ENCODE measurements around the gene ANKS4B. TPM values are rescaled to one million over a fixed set of nuclear protein-coding genes. Genes with fewer than 3 reads are reported as not detected.
"Not testable (repeated sequence)": the region's sequence is repeated elsewhere in the genome, so short reads cannot be mapped to it uniquely, and the experiment has no call there.

Gene ANKS4B
- total RNA-seq, 1 donor from 2014 or later, result not detected

GRCh38 chr16:21262779-21263639 is 29.5 kb downstream of the ANKS4B start:
- DNase-seq (ENCODE audit: low read depth in 2 of 2), result no peak

GRCh38 chr16:21263640-21264570 is 30.4 kb downstream of the ANKS4B start:
- DNase-seq (ENCODE audit: low read depth in 2 of 2), result no peak

- no peak for DNase-seq (ENCODE audit: low read depth in 2 of 2)
Observed at GRCh38 chr16:21264571-21265036, 31.1 kb downstream of the ANKS4B start.

- no peak for DNase-seq (ENCODE audit: low read depth in 2 of 2)
Observed at GRCh38 chr16:21265104-21265837, 31.8 kb downstream of the ANKS4B start.

GRCh38 chr16:21267298-21267697 is 33.8 kb downstream of the ANKS4B start:
- DNase-seq (ENCODE audit: low read depth in 2 of 2), result no peak

- no peak for DNase-seq (ENCODE audit: low read depth in 2 of 2)
Observed at GRCh38 chr16:21268236-21268635, 34.7 kb downstream of the ANKS4B start.

- no peak for DNase-seq (ENCODE audit: low read depth in 2 of 2)
Observed at GRCh38 chr16:21272253-21272652, 38.8 kb downstream of the ANKS4B start.

GRCh38 chr16:21272763-21273162 is 39.3 kb downstream of the ANKS4B start:
- DNase-seq (ENCODE audit: low read depth in 2 of 2), result not testable (repeated sequence)

GRCh38 chr16:21274172-21274726 is 40.8 kb downstream of the ANKS4B start:
- DNase-seq (ENCODE audit: low read depth in 2 of 2), result no peak

- no peak for DNase-seq (ENCODE audit: low read depth in 2 of 2)
Observed at GRCh38 chr16:21275529-21275928, 42.0 kb downstream of the ANKS4B start.

GRCh38 chr16:21276090-21276489 is 42.6 kb downstream of the ANKS4B start:
- no peak for DNase-seq (ENCODE audit: low read depth in 2 of 2)

- DNase-seq (ENCODE audit: low read depth in 2 of 2), result no peak
Observed at GRCh38 chr16:21277045-21277926, 43.8 kb downstream of the ANKS4B start.

GRCh38 chr16:21277927-21278706 is 44.6 kb downstream of the ANKS4B start, which contains the start of gene CRYM:
TSS of gene CRYM (minus strand) at chr16:21278290. CDS start at chr16:21278251, 39 bp downstream.
- DNase-seq (ENCODE audit: low read depth in 2 of 2), result peak in 1 of 2 donors; percentile 36

GRCh38 chr16:21279501-21279900 is 46.0 kb downstream of the ANKS4B start:
- no peak for DNase-seq (ENCODE audit: low read depth in 2 of 2)

GRCh38 chr16:21281698-21282389 is 48.3 kb downstream of the ANKS4B start:
- DNase-seq (ENCODE audit: low read depth in 2 of 2), result no peak

GRCh38 chr16:21283521-21284289 is 50.2 kb downstream of the ANKS4B start:
- DNase-seq (ENCODE audit: low read depth in 2 of 2), result peak in 1 of 2 donors; percentile 38

- no peak for DNase-seq (ENCODE audit: low read depth in 2 of 2)
Observed at GRCh38 chr16:21284414-21284813, 50.9 kb downstream of the ANKS4B start.

GRCh38 chr16:21285314-21285713 is 51.8 kb downstream of the ANKS4B start:
- no peak for DNase-seq (ENCODE audit: low read depth in 2 of 2)
